ENCODE results near the gene BEGAIN.
"Not testable (repeated sequence)": the region's sequence is repeated elsewhere in the genome, so short reads cannot be mapped to it uniquely, and the experiment has no call there.

The BEGAIN gene

GRCh38 chr14:100526632-100527031 is 60.6 kb downstream of the BEGAIN start:
- no peak for DNase-seq (ENCODE audit: low read depth in 1 of 2, low spot score in 1 of 2)

GRCh38 chr14:100526057-100526456 is 61.2 kb downstream of the BEGAIN start:
- DNase-seq (ENCODE audit: low read depth in 1 of 2, low spot score in 1 of 2) = no peak

- DNase-seq (ENCODE audit: low read depth in 1 of 2, low spot score in 1 of 2) = no peak
These were observed 61.6 kb downstream of the BEGAIN start for GRCh38 chr14:100525615-100526014.

- DNase-seq (ENCODE audit: low read depth in 1 of 2, low spot score in 1 of 2) = no peak
These were observed 62.3 kb downstream of the BEGAIN start for GRCh38 chr14:100524933-100525243.

GRCh38 chr14:100524233-100524932 is 62.8 kb downstream of the BEGAIN start:
- DNase-seq (ENCODE audit: low read depth in 1 of 2, low spot score in 1 of 2) = no peak

GRCh38 chr14:100523843-100524169 is 63.4 kb downstream of the BEGAIN start:
- no peak for DNase-seq (ENCODE audit: low read depth in 1 of 2, low spot score in 1 of 2)

- DNase-seq (ENCODE audit: low read depth in 1 of 2, low spot score in 1 of 2) = no peak
These were observed 63.9 kb downstream of the BEGAIN start for GRCh38 chr14:100523131-100523842.

- DNase-seq (ENCODE audit: low read depth in 1 of 2, low spot score in 1 of 2) = no peak
These were observed 64.6 kb downstream of the BEGAIN start for GRCh38 chr14:100522616-100523099.

- DNase-seq (ENCODE audit: low read depth in 1 of 2, low spot score in 1 of 2) = not testable (repeated sequence)
These were observed 81.2 kb downstream of the BEGAIN start for GRCh38 chr14:100506053-100506452.

- DNase-seq (ENCODE audit: low read depth in 1 of 2, low spot score in 1 of 2) = no peak
These were observed 82.7 kb downstream of the BEGAIN start for GRCh38 chr14:100504372-100505078.

- no peak for DNase-seq (ENCODE audit: low read depth in 1 of 2, low spot score in 1 of 2)
These were observed 84.0 kb downstream of the BEGAIN start for GRCh38 chr14:100503251-100503650.

GRCh38 chr14:100502622-100503220 is 84.5 kb downstream of the BEGAIN start:
- no peak for DNase-seq (ENCODE audit: low read depth in 1 of 2, low spot score in 1 of 2)

- DNase-seq (ENCODE audit: low read depth in 1 of 2, low spot score in 1 of 2) = no peak
These were observed 87.1 kb downstream of the BEGAIN start for GRCh38 chr14:100500128-100500527.

GRCh38 chr14:100498068-100498467 is 89.1 kb downstream of the BEGAIN start:
- DNase-seq (ENCODE audit: low read depth in 1 of 2, low spot score in 1 of 2) = no peak

- DNase-seq (ENCODE audit: low read depth in 1 of 2, low spot score in 1 of 2) = no peak
These were observed 91.3 kb downstream of the BEGAIN start for GRCh38 chr14:100495917-100496316.

GRCh38 chr14:100494645-100495044 is 92.6 kb downstream of the BEGAIN start:
- DNase-seq (ENCODE audit: low read depth in 1 of 2, low spot score in 1 of 2) = no peak

GRCh38 chr14:100490252-100490651 is 97.0 kb downstream of the BEGAIN start:
- no peak for DNase-seq (ENCODE audit: low read depth in 1 of 2, low spot score in 1 of 2)

- DNase-seq (ENCODE audit: low read depth in 1 of 2, low spot score in 1 of 2) = no peak
These were observed 99.2 kb downstream of the BEGAIN start for GRCh38 chr14:100488057-100488456.

GRCh38 chr14:100487304-100487703 is 99.9 kb downstream of the BEGAIN start:
- no peak for DNase-seq (ENCODE audit: low read depth in 1 of 2, low spot score in 1 of 2)
